Measurements from ENCODE around the gene PLA2G4C.
"Not testable (repeated sequence)": the region's sequence is repeated elsewhere in the genome, so short reads cannot be mapped to it uniquely, and the experiment has no call there.

The PLA2G4C gene

DNA sequence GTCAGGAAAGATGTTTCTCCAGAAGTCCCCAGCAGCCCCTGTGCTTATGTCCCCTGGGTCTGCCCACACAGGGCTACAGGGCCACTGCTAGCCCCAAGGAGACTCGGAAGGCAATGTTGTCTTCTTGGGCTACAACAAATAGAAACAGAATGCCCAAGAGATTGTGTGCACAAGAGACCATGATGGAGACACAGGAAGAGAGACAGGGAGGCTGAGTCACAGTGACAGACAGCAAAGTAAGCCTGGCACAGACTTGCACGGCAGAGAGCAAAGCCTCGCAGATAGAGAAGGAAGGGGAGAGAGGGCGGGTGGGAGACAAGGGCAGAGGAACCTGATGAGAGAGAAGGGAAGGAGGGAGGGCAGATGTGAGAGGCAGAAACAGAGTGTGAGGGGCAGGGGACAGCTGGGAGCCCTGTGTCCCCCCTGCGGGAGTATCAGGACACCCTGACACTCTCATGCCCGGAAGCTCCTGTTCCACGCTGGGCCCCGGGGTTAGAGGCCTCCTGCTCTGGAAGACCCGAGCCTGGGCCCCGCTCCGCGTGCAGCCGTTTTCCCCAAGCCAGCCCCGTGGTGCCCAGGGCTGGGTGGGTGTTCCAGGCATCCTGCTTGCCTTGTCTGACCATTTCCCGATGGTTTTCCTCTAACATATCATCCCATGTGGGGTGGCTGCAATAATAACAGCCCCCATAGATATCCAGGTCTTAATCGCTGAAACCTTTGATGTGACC is 2.7 kb upstream of the PLA2G4C start:
- DNase-seq (ENCODE audit: low read depth in 2 of 2): no peak

DNA sequence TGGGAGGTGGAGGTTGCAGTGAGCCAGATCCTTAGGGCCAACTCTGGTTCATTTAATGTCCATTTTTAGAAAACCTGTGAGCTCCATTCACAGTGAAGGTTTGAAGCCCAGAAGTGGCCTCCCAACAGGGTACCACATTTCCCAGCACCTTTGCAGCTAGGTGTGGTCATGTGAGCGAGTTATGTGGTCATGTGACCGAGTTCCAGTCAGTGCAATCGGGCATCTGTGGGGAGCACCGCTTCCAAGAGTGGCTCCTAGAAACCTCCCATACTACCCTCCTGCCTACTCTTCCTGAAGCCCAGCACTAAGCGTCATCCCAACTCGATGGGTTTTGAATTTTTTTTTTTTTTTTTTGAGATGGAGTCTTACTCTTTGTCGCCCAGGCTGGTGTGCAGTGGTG is 663 bp upstream of the PLA2G4C start:
- DNase-seq (ENCODE audit: low read depth in 2 of 2): no peak

DNA sequence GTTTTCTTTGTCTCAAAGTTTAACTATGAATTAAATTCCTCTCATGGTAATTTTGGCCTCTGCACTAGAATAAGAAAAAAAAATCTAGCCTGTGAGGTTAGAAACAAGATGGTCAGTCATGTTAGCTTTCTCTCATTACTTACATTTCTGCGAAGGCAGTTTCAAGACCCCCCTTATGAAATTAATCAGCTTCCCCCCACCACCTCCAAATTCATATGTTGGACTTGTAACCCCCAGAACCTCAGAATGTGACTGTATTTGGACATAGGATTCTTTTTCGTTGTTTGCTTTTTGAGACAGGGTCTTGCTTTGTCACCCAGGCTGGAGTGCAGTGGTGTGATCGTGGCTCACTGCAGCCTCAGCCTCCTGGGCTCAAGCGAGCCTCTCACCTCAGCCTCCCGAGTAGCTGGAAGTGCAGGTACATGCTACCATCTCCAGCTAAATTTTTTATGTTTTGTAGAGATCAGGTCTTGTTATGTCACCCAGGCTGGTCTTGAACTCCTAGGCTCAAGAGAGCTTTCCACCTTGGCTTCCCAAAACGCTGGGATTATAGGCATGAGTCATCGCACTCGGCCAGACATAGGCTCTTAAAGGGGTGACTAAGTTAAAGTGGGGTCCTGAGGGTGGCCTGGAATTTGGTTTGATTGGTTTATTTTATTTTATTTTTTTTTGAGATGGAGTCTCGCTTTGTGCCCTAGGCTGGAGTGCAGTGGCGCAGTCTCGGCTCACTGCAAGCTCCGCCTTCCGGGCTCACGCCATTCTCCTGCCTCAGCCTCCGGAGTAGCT is 1.4 kb downstream of the PLA2G4C start:
- DNase-seq (ENCODE audit: low read depth in 2 of 2): no peak

DNA sequence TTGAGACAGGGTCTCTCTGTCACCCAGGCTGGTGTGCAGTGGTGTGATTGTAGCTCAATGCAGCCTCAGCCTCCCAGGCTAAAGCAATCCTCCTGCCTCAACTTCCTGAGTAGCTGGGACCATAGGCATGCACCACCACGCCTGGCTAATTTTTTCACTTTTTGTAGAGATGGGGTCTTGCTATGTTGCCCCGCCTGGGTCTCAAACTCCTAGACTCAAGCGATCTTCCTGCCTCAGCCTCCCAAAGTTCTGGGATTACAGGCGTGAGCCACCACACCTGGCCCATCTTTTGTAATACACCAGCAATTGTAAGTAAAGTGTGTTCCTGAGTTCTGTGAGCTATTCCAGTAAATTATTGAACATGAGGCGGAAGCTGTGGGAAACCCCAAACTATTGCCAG is 6.7 kb downstream of the PLA2G4C start:
- DNase-seq (ENCODE audit: low read depth in 2 of 2): no peak

DNA sequence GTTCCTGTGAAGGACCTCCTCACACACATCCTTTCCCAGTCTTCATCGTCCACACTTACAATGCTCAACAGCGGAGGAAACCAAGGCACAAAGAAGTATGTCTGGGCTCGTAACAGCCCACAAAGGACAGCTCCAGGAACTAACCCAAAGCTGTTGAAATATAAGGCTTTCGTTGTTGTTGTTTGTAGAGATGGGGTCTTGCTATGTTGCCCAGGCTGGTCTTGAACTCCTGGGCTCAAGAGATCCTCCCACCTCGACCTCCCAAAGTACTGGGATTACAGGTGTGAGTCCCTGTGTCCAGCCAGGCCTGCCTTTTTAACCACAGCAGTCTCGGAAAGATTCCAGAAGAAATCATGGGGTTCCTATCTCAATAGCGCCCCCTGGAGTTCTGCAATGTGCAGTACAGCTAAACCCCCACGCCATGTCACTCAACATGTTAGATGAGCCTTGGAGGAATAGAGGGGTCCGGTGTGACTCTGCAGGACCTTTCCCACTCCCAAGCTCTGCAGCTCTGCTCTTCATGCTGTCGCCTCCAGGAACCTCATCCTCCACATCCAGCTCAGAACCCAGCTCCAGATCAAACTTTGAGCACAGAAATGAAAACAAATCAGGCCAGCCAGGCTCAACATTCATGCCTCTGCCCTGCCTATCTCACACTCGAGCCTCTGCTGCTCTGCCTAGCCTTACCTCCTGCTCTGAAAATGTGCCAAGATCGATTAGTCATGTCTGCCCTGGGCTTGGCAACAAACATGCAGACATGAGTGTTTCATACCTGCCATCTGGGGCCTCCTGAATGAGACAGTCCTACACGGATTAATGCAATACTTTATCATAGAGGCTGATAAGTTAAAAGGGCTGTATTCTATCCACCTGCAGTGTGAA is 7.5 kb downstream of the PLA2G4C start:
- peak; percentile 16 to 25 for DNase-seq (ENCODE audit: low read depth in 2 of 2)

DNA sequence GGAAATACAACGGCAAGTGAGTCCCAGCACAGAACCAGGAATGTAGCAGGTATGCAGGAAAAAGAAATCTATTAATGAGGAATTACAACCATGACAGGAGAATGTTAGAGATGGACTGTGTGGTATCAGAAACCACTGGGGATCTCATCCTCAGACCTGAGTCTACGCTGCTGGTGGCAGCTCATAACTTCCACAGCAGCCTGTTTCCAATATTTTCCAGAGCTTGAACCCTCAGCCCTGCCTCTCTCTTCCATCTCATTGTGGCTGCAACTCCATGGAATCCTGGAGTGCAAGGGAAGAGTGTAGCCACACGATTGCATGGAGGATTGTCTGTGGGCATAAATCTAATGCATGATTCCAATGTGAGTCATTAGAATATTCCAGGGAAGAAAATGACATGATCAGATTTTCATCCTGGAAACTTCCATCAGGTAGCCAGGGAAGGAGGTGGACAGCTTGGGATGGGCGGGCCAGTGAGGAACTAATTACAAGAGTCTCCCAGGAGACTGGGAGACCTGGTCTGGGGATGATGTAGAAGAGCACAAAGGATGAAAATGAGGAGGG is 14.9 kb downstream of the PLA2G4C start:
- DNase-seq (ENCODE audit: low read depth in 2 of 2): no peak

DNA sequence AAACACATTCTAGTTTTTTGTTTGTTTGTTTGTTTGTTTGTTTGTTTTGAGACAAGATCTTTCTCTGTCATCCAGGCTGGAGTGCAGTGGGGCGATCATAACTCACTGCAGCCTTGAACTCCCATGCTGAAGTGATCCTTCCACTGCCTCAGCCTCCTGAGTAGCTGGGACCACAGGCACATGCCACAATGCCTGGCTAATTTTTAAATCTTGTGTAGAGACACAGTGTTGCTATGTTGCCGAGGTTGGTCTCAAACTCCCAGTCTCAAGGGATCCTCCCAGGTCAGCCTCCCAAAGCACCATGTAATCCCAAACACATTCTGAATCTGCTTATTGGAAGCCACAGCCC is 15.8 kb downstream of the PLA2G4C start:
- no peak for DNase-seq (ENCODE audit: low read depth in 2 of 2)

DNA sequence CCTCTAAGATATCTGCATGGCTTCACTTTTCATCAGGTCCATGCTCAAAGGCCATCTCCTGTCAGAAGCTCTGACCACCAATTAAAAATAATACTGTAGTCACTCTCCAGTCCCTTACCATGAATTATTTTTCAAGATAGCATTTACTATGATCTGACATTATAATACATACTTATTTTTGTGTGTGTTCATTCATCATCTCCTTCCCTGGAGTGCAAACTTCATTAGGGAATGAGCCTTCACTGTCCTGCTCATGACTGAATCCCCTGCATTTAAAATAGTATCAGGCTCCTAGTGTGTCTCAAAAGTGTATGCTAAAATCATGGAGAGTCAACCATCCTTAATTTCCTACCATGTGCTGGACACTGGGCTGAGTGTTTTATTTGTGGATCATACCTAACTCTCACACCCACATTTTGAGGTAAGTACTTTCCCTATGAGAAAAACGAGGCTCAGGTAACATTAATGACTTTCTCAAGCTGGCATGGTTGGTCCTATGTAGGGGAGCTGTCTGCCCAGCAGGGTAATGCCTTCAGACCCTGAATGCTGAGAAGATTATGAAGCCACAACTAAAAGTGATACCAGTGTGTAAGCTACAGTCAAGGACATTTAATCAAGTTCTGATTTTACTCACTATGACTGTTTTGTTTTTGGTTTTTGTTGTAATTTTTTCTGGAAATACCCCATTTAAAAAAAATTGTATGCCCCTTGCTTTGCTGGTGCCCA is 16.3 kb downstream of the PLA2G4C start:
- DNase-seq (ENCODE audit: low read depth in 2 of 2): no peak

DNA sequence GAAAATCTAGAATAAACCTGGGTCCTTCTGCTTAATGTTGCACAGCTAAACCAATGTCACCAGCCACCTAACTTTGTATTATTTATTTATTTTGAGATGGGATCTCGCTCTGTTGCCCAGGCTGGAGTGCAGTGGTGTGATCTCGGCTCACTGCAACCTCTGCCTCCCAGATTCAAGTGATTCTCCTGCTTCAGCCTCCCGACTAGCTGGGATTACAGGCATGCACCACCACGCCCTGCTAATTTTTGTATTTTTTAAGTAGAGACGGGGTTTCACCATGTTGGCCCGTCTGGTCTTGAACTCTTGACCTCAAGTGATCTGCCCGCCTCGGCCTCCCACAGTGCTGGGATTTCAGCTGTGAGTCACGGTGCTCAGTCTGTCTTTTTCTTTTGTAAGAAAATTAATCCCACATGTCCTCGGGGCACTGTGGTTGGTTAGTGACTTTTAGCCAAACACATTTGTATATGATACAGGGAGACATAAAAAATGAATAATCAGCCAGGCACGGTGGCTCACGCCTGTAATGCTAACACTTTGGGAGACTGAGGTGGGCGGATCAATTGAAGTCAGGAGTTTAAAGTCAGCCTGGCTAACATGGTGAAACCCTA is 19.4 kb downstream of the PLA2G4C start:
- not testable (repeated sequence) for DNase-seq (ENCODE audit: low read depth in 2 of 2)

DNA sequence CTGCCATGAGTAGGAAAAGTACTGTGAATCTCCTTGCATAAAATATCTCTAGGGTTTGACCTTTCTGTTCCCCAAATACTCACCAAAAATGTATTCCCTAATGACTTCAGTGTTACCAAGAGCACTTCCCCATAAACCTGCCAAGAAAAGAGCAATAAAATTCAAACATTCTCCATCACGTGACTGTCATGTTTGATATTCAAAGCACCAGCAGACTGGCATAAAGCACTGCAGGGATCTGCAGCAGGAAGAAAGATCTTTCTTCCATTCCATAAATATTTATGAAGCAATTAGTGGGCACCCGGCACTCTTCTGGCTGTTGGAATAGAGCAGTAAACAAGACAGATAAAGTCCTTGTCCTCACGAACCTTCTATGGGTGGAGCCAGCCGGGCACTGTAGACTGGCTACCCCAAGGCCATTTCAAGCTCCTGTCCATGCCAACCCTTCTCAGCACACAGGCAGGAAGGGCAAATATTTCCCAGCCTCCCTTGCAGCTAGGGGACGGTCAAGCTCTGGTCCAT is 20.3 kb downstream of the PLA2G4C start:
- DNase-seq (ENCODE audit: low read depth in 2 of 2): no peak

DNA sequence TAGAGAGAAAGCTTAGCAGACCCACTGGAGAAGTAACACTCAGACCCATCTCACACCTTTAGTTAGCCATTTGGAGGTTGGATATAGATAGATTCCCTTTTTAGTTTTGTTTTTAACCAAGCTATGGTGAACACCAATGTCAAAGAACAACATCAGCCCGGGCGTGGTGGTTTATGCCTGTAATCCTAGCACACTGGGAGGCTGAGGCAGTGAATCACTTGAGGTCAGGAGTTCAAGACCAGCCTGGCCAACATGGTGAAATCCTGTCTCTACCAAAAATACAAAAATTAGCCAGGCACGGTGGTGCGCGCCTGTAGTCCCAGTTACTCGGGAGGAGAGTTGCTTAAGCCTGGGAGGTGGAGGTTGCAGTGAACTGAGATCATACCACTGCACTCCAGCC is 21.6 kb downstream of the PLA2G4C start:
- not testable (repeated sequence) for DNase-seq (ENCODE audit: low read depth in 2 of 2)

DNA sequence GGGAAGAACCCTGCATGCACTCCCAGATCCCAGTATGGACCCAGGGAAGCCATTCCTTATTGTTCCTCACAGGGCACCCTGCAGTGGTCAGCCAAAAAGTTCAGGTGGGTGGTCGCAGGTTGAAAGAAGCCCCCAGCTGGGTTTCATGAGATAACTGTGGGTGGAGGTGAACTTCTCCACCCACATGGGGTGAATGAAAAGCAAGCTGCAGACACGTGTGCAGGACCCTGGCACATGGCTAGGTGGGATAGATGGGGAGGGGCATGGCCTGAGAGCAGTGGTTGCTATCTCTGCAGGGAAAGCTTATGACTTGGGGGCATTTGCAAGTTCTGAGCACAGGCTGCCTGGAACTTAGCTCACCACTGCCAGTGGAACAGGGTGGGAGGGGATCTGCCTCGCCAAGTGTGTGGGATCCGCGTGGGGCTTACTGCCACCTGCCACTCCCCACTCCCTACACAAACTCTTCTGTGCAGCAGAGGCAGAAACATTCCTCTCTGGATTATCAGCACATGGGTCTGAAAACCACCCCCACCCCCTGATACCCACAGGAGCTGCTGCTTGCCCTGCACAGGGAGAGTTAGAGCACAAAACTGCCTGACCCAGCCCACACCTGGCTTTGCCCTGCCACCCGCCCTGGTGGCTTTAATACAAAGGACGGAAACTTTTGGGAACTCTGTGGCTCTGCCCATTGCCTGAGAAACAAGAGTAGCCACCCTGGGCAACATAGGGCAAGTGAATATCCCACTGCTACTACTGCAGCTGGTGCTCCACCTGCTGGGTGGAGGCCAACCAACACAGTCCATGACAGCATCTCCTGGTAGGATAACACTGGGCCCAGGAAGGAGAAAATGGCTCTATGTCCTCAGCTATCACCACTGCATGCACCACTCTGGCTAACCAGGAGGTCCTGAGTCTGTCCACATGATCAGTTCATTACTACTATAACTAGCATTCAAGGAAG is 24.4 kb downstream of the PLA2G4C start:
- no peak for DNase-seq (ENCODE audit: low read depth in 2 of 2)

DNA sequence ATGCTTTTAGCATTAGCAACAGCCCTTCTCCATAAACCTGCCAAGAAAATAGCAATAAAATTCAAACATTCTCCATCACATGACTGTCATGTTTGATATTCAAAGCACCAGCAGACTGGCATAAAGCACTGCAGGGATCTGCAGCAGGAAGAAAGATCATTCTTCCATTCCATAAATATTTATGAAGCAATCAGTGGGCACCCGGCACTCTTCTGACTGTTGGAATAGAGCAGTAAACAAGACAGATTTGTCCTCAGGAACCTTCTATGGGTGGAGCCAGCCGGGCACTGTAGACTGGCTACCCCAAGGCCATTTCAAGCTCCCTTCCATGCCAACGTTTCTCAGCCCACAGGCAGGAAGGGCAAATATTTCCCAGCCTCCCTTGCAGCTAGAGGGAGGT is 25.5 kb downstream of the PLA2G4C start:
- no peak for DNase-seq (ENCODE audit: low read depth in 2 of 2)

DNA sequence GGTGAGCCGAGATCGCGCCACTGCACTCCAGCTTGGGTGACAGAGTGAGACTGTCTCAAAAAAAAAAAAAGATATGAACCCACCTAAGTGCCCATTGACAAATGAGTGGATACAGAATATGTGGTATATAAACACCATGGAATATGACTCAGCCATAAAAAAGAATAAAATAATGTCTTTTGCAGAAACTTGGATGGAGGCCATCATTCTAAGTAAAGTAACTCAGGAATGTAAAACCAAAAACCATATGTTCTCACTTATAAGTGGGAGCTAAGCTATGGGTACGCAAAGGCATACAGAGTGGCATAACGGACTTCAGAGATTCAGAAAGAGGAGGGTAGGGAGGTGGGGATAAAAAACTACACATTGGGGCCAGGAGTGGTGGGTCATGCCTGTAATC is 29.5 kb downstream of the PLA2G4C start:
- DNase-seq (ENCODE audit: low read depth in 2 of 2): no peak

DNA sequence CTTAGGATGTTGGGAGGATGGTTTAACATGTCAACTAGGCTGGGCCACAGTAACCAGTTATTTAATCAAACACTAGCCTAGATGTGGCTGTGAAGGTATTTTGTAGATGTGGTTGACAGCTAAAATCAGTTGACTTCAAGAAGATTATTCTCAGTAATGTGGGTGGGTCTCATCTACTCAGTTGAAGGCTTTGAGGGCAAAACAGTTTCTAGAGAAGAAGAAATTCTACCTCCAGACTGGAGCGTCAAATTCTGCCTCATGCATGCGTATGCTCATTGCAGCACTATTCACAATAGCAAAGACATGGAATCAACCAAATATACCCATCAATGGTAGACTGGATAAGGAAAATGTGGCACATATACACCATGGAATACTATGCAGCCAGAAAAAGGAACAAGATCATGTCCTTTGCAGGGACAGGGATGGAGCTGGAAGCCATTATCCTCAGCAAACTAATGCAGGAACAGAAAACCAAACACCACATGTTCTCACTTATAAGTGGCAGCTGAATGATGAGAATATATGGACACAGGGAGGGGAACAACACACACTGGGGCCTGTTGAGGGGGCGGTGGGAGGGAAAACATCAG is 40.3 kb downstream of the PLA2G4C start:
- DNase-seq (ENCODE audit: low read depth in 2 of 2): not testable (repeated sequence)

DNA sequence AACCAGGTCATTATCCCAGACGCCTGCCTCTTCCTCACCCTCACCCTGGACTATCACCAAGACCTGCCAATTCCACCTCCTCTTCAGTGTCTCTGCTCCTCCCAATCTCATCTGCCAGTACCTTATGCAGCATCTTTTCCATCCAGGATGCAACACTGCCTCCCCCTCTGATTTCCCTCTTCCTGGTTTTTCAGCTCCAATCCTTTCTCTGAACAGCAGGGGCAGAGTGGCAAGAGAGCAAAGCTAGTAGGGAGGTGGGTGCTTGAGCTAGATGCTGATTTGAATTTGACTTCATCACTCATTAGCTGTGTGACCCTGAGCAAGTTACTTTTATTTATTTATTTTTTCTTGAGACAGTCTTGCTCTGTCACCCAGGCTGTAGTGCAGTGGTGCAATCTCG is 41.2 kb downstream of the PLA2G4C start:
- DNase-seq (ENCODE audit: low read depth in 2 of 2): no peak

DNA sequence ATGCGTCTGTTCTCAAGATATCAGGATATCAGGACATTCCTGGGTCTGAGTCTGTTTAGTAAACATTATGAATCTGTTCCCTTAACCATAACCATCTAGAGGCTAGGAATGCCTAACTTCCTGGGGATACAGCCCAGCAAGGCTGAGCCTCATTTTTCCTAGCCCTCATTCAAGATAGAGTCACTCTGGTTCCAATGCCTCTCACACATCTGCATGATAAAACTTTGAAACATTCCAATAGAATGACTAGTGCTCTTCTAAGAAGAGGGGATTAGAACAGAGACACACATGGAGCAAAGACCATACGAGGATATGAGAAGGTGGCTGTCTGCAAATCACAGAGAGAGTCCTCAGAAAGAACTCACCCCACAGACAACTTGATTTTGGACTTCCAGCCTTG is 46.1 kb downstream of the PLA2G4C start:
- no peak for DNase-seq (ENCODE audit: low read depth in 2 of 2)

DNA sequence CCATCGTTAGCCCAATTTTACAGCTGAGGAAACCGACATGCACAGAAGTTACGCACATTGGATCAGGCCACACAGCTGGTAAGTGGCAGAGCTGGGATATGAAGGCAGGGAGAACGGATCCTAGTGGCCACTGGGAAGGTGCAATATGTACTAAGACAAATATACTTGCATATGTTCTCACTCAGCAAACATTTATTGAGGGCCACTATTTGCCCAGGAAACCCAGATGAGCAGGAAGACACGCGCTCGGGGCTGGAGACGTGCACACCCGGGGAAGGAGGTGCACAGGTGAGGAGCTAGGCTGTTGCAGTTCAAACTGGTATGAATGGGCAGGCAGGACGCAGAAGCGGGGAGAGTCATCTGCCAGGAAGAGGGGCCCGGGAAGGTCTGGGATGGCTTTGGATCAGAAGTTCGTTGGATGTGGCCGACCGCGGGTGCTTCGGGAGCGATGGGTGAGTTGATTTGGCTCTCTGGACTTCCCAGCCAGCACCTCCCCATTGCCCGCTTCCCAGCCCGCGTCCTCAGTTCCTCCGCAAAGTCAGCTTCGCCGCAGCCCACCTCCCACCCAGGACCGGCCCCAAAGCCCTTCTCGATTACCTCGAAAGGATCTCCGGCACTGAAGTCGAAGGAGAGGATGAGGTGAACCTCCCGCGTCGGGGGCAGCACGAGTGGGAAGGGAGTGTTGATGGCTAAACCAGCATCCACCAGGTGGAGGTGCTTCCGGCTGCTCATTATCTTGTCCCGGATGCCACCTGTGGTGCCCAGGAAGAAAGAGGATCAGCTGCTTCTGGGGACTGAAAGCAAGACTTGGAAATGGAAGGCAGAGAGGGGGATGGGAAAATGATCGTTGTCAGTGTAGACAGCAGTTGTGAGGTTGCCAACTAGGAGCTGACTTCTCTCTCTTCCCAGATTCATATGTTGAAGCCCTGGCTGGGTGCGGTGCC is 48.9 kb downstream of the PLA2G4C start:
- DNase-seq (ENCODE audit: low read depth in 2 of 2): no peak

Data from stimulated activated CD4-positive, alpha-beta T cell treated with anti-CD3 and anti-CD28 coated beads, Interleukin-4, amount 100 ng/mL, for 48 hours (primary cell).